LHCN-M2 (cell line): ENCODE data around the gene DSE. TPM values are rescaled to one million over a fixed set of nuclear protein-coding genes. Genes with fewer than 3 reads are reported as not detected.
A peak's percentile ranks its signal among the peaks of the same experiment; 100 is the strongest.

Experiments used
- DNase-seq: peaks from one replicate; pipeline ENCODE4 v3.0.0-alpha.2; 2012; ENCODE audit warnings: low read depth
- total RNA-seq: library from RNA; depleted of rRNA; stranded (reverse); fragments of >200 nt; gene quantifications from 2 replicates; pipeline ENCODE4 v1.2.3, GENCODE V29; 2014

The DSE gene
- total RNA-seq, 1 experiment from 2014 or later: 28.4 TPM

DNA sequence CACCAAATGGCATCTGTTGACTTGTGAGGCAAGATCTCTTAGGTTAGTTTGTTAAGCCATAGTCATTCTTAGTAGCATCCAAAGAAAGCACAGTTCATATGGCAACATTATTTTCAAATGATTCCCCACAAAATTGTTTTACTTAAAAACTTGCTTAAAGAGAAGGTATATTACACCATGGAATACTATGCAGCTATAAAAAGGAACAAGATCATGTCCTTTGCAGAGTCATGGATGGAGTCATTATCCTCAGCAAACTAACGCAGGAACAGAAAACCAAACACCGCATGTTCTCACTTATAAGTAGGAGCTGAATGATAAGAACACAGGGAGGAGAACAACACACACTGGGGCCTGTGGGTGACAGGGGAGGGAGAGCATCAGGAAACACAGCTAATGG, 10.9 kb upstream of the DSE start:
- DNase-seq: no peak

DNA sequence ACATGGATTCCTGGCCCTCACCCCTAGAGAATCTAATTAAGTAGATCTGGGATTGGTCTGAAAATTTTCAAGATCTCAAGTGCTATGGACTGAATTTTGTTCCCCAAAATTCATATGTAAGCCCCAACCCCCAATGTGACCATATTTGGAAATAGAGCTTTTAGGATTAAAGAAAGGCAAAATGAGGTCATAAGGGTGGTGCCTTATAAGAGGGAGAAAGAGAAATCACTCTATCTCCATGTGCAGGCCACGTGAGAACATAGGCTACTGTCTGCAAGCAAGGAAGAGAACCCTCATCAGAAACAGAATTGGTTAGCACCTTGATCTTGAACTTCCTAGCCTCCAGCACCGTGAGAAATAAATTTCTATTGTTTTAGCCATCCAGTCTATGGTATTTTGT, 8.5 kb upstream of the DSE start:
- DNase-seq: no peak

DNA sequence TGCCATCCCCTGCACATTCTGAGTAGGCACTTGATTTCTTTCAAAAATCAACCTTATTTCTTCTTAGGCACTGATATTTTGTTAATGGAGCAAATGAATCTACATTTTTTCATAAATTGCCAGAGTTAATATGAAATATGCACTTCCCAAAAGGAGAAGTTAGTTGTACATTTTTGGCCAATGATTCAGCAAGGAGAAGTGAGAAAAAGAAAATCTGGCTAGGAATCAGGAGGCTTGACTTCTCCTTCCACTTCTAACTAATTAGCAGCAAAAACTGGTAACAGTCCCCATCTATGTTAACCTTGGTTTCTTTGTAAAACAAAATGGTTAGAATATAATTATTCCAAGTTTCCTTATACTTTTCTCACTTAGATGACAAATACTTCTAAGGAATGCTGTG, 7.0 kb upstream of the DSE start:
- DNase-seq: peak; percentile 67

DNA sequence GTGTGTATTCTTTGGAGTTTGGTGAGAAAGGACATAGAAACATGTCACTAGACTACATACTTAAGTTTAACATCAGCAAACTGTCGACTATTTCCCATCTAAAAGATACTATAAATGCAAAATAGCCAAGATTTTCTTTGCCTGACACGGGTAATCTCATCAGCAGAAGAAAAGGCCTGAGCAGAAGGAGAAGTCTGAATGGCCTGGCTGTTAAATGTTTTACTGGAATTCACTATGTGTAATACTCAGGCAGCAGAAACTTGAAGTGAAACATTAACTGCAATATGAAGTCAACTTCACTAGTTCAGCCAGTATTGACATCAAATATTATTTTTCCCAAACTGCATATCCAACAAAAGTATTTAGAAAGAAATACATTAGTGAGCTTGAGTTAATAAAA, 6.4 kb upstream of the DSE start:
- DNase-seq: no peak

DNA sequence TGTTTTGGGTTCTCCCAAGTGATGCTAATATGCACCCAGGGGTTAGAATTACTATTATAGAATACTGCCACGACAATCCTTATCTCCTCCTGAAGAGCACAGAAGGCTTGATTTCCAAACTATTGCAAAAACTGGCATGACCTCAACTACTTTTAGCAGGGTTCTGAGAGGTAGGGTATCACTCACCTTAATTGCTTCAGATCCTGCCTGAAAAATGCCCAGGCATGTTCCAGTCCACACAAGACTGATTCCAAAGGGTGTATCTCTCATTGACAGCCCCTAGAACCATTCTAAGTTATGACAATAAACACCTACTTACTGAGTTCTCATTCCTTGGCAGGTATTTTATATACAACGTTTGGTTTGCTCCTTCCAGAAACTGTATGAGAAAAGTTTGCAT, 5.0 kb upstream of the DSE start:
- no peak for DNase-seq

DNA sequence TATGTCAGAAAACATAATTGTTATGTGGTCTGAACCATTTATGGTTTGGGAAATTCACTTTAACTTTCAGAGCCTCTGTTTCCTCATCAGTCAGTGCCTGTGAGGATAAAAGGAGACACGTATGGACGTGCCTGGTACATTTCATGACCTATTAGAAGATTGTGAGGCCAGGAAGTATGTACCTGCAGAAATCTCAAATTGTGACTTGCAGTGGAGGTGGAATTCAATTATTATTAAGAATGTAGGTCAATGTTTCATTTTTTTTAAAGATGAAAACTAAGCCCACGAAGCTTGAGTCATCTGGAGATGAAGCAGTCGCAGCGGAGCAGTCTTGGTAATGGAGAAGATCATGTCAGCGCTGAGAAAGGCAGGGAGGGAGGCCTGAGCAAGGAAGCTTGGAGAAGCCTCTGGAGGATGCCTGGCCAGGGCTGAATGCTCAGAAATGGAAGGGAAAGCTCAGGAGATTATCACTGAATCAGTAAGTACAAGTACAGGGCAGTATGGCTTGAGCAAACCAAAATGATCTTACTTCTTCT, 3.9 kb upstream of the DSE start:
- no peak for DNase-seq

DNA sequence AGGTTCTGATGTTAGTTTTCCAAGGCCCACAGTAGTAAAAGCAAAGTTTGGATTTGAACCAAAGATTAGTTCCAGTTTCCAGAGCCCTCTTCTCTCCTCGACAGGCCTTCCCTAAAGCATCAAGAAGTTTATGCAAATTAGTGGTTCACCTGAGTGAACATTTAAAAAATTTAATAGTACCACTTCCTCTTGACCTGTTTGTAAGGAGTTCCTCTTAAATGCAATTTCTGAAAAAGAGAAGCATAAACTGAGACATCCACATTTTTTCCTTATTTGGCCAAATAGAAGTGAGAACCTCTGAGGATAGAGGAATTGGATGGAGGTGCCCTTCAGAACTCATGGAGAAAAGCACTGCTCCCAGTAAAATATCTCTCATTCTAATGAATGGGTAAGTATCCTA, 1.2 kb upstream of the DSE start:
- DNase-seq: no peak

DNA sequence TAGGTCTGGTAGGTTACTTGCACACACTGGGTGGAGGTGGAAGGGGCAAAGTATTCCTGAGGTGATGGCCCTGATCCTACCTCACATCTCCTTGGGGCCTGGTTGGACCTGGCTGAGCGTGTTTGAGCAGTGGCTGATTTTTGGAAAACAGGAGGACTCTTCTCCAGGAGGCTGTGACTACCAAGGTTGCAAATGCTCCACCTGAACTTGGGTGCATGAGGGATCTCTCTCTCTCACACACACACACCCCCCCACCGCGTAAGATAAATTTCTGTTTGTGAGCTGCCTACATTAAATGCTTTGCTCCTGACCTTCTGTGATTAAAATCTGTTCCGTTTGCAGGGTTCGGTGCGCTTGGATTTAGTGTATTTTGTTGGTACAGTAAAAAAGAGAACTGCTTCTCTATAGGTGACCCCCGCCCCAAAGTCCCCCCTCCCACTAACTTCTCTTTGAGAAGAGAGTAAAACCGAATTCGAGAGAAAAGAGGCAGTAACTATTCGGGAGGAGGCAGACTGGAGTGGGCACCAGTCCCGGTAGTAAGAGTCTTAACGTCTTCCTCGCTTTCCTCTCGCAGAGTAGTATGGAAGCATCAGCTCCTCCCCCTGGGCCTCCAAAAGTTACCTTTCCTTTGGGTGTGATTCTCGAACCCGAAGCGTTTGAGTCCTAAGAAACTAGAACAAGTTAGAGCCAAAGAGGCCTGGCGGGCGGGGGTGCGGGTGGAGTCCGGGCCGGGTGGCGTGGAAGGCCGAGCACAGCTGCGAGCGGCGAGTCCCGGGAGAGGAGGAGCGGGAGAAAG, 585 bp upstream of the DSE start:
- no peak for DNase-seq

DNA sequence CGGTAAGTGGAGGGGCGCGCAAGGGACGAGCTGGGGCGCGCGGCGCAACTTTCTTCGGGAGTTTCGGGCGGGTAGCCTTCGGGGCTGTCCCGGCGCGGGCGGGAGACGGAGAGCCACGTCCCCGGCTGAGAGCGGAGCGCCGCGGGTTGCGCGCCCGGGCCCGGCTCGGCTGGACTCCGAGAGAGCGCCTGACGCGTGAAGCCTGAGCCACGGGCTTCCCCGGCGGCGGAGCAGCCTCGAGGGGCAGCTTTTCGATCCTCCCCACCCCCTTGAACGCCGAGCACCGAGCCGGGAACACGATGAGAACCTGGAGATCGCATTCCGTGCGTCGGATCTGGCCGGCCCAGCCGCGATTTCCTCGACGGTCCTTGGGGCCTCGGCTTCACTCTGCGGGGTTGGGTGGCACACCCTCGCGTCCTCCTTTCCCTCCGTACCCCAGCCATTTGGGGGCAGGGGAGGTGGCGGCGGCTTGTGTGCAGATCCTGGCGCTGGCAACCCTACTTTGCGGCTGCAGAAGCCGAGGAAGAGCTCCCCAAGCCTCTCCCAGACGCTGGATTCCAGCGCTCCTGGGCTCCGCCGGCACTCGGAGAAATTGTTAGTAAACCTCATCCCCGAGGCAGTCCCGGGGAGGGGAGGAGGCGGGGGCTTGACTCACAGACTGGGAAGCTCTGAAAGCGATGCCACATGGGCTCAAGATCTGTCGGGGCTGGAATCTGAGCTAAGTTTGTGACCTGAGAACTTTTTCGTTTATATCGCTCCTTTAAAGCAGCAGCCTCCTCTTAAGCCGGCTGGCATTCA, 572 bp downstream of the DSE start:
- DNase-seq: peak; percentile 95

DNA sequence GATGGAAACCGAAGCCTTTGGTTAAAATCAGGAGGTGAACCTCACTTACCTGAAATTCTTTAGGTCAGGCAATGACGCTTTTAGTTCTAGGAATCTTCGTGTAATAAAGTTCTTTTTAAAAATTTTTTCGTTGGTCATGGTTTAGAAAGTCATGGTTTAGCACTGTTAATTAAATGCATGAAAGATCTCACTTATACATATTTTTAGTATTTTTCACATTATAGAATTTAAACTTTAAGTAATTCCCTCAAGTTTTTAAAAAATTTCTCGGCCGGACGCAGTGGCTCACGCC, 1.1 kb downstream of the DSE start:
- DNase-seq: no peak

DNA sequence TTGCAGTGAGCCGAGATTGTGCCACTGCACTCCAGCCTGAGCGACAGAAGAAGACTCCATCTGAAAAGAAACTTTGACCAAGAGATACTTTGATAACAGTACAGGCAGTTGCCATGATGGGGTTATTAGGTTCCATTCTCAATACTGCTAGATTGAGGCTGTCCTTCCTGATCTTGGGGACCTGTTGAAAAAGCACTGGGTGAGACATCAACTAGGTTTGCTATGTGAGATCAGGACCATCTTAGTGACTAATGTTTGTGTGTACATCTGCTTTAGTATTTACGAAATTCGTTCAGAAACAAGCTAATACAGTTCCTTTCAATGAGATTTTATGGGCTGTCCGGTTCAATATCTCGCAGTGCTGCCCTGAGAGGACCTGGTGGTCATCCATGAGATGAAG, 2.6 kb downstream of the DSE start:
- DNase-seq: no peak

DNA sequence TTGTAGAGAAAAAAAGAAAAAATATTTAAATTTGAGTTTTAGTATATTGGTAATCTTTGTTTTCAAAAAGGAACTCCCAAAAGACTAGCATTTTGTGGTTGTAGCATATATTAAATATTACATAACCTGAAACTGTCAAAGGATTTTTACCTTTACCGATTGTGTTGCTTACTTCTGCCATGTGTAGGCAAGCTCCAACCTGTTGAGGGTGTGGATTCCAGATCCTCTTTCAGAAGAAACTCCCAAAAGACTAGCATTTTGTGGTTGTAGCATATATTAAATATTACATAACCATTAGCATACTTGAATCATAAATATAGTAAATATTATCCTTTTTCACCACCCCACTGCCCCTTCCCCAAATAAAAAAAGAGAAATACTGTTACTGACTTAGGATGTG, 3.2 kb downstream of the DSE start:
- DNase-seq: no peak

DNA sequence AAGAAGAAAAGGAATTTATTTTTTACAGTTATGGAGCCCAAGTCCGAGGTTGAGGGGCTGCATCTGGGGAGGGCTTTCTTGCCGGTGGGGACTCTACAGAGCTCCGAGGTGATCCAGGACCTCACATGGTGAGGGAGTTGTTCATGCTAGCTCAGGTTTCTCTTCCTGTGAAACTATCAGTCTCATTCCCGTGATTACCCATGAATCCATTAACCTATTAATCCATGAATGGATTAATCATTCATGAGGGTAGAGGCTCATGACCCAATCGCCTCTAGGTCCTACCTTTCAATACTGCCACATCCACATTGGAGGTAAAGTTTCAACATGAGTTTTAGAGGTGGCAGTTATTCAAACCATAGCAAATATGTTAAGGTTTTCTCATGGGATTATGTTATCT, 3.8 kb downstream of the DSE start:
- no peak for DNase-seq

DNA sequence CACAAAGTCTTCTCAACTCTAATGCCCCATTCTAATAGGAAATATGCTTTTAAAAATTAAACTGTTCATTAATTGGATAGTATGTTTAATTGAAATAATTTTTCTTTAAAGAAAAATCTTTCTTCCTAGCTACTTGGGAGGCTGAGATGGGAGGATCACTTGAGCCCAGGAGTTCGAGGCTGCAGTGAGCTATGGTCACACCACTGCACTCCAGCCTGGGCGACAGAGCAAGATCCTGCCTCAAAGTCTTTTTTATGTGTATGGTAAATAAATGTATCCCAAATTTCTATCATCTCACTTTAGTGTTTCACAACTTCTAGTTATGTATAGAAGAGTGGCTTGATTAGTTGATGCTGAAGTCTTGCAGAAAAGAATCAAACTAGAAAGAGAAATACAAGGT, 4.5 kb downstream of the DSE start:
- no peak for DNase-seq

DNA sequence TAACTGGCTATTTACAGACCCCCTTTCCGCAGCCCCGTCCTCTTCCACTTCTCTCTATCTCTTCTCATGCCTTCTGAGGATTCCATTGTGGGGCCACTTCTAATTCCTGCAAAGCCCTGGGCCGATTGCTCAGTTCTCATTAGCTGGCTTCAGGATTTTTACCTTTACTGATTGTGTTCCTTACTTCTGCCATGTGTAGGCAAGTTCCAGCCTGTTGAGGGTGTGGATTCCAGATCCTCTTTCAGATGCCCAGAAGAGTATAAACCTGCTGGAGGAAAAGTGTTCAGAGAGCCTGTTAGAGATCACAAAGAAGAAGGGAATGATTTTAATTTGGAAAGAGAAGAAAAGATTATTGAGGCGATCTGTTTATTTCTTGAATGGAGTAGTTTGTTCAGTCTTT, 5.4 kb downstream of the DSE start:
- no peak for DNase-seq

DNA sequence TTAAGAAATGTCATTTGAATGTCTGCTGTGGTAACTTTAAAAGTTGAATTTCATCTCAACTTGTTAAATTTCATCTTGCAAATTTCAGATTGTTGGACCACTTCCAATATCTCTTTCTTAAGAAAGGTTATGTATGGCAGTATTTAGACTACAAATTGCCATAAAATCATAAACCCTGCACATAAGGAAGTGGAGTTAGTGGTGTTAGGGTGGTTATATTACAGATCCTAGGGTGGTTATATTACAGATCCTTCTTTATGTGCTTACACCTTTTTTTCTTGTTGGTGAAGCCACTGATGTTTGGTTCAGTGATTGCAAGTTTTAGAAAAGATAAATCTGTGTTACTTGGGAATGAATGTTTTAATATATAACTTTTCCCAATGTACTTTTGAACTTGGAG, 9.0 kb downstream of the DSE start:
- DNase-seq: no peak

DNA sequence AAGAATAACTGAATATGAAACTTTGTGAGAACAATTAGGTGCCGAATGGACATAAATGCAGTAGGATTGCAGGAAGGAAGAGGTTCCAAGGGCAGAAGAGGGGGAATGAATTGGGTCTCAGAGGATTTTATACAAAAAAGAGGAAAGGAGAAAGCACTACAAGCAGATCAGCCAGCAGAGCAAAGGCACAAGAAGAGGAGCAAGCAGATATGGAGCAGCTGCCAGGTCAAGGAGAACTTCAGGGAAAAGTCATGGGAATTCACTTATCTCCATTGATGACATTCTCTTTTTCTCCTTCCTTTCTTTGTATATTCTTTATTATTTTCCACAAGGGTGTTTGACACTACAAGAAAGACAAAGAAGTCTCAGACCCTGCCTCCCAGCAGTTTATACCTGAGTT, 9.6 kb downstream of the DSE start:
- no peak for DNase-seq

DNA sequence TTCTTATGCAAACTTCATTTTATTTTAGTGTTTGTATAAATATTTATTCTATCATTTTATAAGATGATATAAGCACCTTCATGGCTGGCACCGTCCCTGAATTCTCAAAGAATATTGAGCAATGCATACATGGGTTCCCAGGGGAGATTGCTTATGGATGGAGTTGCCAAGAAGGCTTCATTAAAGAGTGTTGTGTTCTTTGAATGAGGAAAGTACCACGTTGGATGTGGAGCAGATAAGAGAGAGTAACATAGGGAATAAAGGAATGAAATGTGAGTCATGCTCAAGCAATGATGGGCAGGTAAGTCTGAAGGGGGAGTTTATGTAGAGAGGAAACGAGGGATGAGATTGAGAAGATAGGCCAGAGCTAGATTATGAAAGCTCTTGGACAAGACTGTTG, 10.3 kb downstream of the DSE start:
- DNase-seq: no peak

DNA sequence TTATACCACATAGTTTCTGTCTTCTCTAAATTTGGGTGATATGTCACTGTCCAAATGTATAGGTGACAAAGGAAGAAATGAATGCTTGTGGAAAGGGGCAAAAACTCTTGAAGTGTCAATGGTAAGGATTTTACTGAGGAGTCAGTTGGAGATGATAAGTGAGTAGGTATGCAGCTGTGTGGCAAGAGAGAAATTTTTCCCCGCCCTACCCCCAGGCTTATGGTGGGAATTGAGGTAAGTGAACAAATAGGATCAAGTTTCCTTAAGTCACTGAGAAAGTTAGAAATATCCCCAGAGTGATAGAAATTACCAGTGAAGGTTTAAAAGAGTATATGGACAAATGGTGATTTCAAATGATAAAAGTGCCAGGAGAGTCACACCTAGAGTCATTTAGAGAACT, 11.8 kb downstream of the DSE start:
- no peak for DNase-seq

DNA sequence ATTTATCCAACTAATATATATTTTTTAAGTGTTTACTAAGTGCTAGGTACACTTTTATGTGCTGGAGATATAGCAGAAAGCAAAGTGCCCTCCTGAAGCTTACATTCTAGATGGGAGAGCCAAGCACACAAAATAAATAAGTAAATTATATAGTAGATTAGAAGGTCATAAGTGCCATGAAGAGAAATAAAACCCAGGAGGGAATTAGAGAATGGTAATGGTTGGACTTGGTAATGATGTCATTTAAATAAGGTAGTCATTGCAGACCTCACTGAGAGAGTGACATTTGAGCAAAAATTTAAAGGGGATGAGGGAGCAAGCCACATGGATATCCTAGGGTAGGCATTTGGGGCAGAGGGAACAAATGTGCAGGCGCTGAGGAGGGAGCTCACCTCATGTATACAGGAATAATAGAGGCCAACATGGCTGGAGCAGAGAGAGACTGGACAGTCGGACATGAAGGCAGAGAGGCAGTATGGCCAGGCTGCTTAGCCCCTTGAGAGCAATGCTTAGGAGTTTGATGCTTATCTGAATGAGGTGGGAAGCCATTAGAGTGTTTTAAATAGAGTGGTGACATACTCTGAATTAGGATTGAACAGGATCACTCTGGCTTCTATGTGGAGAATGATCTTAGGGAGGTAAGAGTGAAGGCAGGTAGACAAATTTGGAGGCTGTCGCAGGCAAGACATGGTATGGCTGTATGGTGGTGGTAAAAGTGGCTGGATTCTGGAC, 14.1 kb downstream of the DSE start:
- DNase-seq: no peak

DNA sequence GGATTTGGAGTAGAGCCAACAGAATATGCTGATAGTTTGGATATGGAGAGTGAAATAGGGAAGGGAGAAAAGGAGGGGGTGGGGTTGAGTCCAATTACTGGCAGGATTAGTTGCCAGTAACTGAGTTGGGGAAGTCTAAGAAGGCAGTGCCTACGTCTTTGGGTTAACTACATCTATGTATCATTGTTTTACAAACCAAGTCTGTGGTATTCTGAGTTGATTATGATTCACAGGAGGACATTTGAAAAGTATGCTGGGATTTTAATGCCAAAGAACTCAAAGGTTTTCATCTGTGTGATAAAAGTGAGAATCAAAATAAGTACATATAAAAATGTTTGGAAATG, 14.7 kb downstream of the DSE start:
- DNase-seq: peak; percentile 68

DNA sequence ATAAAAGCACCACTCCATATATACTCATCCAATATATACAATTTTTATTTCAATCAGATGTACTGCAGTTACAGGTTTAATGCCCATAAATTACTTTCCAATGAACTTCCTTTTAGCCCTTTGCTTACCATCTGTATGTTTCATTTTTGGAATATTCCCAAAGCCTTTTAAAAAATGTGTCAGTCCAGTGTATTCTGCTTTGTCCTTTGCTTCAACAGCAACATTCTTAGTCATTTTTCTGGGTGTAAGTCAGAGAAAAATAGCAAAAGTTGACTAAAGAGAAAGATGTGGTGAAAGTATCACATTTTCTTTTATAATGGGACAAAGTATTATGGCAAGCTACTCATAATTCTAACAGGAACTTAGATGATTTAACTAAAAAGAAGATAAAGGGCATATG, 15.2 kb downstream of the DSE start:
- no peak for DNase-seq
